GM12872 (cell line): ENCODE data around the gene LBHD2.

Experiments
- TF ChIP-seq, protein P1 (sequence below): IDR thresholded peaks from 3 replicates; pipeline ENCODE4 v1.5.1; 2011; ENCODE audit warnings: low read depth, mild to moderate bottlenecking, low read length, moderate library complexity; ENCODE audit not compliant: insufficient read depth

The LBHD2 gene

DNA sequence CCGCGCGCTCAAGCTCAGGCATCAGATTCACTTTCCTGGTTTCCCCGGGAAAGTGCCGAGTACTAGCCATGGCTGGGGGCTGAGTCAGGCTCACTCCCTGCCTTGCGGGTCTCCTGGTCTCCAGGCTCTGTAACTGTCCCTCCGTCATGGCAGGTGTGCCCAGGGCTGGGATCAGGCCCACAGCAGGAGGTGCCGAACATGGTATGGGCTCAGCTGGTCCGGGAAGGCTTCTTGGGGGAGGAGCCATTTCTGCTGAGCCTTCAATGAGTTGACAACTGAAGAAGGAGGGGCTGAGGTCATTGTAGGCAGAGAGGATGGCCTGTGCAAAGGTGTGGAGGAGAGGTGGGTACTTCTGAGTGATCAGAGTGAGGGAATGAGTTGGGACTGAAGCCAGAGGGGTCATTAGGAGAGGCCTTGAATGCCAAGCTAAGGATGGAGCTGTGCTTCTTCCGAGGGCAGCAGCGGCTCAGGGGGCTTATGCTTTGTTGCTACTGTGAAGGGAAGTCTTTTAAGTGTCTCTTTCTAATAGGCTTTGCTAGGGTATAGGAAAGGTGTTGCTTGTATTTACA, 11.3 kb downstream of the LBHD2 start:
- TF ChIP-seq, protein P1, sequence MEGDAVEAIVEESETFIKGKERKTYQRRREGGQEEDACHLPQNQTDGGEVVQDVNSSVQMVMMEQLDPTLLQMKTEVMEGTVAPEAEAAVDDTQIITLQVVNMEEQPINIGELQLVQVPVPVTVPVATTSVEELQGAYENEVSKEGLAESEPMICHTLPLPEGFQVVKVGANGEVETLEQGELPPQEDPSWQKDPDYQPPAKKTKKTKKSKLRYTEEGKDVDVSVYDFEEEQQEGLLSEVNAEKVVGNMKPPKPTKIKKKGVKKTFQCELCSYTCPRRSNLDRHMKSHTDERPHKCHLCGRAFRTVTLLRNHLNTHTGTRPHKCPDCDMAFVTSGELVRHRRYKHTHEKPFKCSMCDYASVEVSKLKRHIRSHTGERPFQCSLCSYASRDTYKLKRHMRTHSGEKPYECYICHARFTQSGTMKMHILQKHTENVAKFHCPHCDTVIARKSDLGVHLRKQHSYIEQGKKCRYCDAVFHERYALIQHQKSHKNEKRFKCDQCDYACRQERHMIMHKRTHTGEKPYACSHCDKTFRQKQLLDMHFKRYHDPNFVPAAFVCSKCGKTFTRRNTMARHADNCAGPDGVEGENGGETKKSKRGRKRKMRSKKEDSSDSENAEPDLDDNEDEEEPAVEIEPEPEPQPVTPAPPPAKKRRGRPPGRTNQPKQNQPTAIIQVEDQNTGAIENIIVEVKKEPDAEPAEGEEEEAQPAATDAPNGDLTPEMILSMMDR, result no peak

DNA sequence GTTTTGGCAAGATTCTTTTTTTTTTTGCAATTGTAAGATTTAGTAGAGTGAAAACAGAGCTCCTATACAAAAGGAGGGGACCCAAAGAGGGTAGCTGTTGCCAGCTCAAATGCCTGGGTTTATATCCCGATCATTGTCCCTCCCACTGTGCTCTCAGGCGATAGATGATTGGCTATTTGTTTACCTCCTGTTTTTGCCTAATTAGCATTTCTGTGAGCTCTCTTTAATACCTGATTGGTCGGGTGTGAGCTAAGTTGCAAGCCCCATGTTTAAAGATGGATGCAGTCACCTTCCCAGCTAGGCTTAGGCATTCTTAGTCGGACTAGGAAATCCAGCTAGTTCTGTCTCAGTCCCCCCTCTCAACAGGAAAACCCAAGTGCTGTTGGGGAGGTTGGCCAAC, 12.4 kb downstream of the LBHD2 start:
- TF ChIP-seq, protein P1, result no peak

DNA sequence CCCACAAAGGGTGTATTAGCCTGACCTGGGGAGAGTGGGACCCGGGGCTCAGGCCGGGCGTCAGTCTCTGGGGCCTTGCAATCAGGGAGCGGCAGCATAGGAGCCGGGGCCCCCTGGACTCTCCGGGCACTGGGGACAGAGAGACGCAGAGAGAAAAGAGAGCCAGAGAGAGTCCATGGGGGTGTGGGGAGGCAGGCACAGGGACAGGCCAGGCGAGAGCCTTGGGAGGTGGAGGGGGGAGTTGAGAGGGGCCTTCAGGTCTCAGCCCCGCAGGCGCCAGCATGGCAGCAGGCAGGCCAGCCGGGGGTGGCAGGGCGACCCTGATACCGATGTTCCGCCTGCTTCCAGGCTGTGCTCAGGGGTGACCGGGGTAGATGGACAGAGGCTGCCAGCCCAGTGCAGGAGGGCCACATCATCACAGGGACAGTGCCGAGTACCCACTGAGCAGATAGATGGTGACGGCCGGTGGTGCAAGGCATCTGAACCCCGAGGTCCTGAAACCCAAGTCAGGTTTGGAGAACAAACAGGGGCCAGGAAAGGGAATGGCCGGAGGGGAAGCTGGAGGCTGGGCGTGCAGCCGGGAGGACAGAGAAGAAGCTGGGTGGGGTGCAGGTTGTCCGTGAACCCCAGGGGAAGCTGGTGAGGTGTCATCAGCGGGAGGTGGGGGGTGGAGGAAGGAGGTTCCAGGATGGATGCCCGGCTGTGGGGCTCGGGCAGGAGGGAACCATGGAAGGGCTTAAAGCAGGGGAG, 13.4 kb downstream of the LBHD2 start:
- TF ChIP-seq, protein P1, result no peak

DNA sequence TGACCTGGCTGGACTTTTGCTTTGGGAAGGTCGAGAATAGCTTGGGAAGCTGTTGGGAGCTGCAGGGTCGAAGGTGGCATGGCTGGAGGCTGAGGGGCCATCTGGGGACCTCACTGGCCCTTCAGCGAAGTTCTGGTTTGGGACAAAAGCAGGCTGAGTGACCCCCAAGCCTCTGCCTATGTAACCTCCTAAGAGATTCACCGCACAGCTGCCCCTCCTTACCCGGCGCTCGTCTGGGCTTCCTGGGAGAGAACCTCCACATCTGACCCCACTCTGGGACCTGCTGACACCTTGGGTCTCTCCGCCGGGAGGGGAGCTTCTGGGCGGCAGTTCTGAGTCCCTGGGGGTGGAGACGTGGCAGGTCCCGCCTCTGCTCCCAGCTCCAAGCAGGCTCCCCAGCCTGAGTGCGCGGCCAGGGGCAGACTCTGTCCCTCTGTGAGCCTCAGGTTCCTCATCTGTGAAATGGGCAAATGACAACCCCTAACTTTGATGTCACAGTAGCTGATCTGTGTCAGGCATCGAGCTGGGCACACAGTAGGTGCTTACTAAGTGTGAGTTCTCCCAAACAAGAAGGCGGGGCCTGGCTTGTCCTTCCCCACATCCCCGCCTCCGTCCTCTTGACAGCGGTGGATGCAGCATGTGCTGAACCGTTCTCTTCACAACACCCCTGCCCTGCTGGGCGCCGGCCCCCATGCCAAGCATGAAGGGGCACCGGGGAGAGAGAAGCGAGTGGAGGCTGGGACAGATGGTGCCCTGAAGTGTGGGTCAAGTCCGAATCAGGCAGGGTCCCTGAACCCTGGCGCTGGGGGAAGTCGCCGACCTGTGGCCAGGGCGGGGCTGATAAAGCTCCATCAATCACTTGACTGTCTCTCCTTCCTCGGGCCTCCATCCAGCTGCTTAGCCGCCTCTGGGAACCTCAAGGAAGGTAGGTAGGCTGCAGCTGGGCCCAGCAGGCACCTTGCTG, 14.3 kb downstream of the LBHD2 start:
- TF ChIP-seq, protein P1, result no peak

DNA sequence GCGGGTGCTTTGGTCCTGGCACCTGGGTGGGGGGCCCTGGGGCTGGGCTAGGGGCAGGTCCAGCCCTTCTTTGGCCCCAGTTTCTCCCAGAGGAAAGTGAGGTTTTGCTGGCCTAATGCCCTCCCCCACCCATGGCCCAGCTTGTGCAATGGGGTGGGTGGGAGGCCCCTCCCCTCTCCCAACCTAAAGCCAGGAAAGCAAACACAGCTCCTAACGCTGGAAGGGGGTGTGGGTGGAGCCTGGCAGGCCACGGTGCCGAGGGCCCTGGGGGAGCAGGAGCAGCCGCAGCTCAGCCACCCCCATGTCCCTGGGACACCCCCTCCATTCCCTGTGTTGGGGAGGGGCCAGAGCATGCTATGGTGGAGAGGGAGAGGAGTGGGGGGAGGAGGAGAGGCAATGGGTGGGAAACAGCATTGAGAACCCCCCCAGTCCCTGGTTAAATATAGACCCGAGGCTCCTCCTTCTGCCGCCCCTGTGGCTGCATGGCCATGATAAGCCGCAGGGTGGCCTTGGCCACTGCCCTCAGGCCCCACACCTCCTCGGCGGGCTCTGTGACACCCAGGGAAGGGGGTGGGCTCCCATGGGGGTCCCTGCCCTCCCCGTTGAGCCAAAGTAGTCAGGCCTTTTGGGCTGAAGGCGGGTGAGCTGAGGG, 15.2 kb downstream of the LBHD2 start:
- TF ChIP-seq, protein P1, result no peak

DNA sequence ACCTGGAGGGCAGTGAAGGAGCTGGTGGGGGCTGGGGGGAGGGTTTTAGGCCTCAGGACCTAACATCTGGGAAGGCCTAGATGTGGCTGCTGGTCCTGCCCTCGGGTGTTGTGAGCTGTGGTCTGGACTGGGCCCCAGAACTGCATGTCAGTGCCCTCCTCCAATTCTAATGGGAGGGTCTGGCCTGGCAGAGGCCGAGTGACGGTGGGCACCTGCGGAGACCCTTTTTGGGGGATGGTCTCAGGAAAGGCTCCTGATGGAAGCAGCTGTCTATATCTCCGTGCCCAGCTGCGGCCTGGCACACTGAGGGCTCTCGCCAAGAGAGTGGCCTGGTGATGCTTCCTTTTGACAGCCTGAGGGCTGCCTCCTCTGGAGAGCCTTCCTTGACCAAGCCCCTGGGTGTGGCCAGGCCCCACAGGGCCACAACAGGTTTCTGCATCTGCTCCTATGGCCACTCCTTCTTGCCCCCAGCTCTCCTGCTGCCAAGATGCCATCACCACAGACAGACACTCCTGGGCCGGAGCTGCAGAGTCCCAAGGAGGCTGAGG, 15.8 kb downstream of the LBHD2 start:
- TF ChIP-seq, protein P1, result no peak
